Measurements from ENCODE around the gene NRP2.

Gene NRP2

DNA sequence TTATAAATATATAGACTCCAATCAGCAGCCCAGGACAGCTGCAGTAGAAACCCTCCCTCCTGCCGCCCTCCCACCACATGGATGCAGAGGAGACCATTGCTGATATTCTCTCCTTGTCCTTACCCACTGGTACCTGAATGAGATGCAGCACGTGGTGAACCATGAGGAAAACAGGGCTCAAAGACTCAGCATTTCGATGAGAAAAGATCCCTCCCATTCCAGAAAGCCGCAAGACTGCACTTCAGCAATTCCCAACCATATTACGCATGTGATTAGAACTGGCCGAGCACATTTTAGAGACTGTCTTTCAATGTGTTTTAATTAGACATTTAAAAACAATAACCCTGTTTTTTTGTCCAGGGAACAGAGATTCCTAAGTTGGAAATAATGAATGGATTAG is 125.5 kb downstream of the NRP2 start:
- DNase-seq (ENCODE audit: low spot score): no peak

DNA sequence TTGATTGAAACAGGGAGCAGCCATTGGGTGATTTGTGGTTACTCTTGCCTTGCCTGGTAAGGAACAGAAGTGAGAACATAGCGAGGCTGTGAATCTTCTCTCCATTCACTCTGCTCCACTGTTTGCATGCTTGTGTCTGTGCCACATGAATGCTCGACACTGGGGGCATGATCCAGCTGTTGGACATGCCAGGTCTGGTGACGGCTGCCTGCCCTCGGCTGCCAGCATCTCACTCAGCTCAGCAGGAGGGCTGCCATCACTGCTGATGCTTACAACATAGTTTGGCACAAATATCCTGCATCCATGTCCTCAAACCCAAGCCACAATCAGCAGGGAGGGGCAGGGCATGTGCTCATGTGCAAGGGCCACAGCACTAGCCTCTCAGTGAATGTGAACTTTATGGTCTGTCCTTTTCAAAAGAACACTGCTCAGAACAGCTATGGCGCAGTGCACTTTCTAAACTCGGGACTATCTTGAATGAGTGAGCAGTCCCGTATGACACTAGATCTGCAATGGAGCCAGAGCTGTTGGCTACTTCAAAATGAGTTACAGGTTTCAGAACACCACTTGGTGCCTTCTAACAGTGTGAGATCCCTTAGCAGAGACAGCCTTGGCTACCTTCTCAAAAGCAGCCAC is 126.3 kb downstream of the NRP2 start:
- no peak for DNase-seq (ENCODE audit: low spot score)

DNA sequence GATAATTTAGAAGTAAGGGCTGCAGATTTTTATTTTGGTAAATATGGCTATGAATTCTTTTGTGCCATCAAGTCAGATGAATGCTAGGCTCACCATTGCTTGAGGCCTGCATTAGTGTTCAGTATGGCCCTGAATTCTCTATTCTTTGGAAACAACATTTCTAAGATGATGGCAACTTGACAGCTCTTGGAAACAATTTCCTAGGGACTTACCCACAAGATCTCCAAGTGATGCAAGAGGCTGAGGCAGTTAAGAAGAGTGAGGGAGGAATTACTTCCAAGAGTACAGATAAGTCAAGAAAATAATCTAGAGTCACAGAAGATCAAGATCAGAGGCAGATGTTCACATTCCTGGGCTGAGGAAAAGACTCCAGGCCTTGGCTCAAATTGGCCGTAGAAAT is 129.1 kb downstream of the NRP2 start:
- DNase-seq (ENCODE audit: low spot score): no peak

DNA sequence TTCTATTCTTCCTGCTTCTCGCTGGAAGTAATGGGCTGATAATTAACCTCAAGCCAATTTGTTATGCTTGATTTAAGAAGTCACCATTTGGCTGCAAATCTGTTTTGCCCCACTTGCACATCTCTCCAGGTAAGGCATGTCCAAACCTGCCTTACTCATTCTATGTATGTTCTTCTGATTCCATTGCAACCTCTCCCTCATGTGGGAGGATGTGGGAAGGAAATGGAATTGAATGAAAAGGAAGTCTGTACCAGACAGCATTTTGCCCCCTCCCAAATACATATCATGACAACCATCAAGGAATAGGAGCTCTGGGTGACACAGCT is 131.7 kb downstream of the NRP2 start:
- no peak for DNase-seq (ENCODE audit: low spot score)

DNA sequence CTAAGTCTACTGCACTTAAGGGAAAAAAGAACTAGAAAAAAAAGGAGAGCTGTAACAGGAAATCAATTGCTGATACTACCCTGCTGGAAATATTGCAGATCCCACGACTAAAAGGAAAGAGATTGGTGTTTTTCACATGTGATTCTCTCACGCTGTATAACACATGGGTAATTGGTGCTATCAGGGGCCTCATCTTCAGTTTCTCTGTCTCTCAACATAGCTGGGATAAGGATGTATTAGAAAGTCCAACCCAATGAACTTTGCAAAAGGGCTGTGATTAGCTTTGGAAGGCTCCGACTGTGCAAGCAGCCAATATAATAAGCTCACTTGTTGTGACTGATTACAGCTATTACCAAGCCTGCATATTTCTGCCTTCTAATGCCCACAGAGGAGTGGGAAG is 133.4 kb downstream of the NRP2 start:
- no peak for DNase-seq (ENCODE audit: low spot score)

DNA sequence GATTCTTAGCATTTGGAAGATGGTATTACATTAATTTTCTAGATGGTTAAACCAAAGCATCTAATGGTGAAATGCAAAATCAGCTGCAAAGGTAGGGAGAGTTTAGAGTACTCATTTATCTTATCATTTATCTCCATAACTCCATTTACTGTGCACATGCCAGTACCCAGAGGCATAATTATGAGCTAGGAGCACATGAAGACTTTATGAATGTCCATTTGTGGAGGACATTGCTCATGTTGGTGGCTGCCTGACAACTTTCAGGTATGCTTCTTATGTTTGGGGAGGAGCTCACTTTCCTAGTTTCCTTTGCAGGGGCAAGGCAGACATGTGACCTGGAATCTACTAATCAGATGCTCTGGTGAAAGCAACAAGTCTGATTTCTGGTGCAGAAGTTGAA is 134.0 kb downstream of the NRP2 start:
- DNase-seq (ENCODE audit: low spot score): no peak

DNA sequence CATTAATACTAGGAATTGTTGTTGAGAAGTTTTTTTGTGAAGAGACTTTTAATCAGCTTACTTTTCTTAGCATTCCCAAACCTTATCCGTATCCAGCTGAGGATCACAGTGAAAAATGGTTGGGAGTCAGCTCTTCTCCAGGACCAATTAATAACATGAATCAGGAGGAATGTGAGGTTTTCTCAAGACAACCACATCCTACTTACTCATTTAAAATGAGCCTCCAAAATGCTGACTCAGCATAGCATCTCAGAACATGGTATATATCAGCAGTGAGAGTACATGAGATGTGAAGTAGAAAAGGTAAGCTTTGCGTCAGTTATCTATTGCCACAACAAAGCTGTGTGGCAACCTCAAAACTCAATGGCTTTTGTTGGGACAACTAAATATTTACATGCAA is 140.3 kb downstream of the NRP2 start:
- DNase-seq (ENCODE audit: low spot score): no peak

DNA sequence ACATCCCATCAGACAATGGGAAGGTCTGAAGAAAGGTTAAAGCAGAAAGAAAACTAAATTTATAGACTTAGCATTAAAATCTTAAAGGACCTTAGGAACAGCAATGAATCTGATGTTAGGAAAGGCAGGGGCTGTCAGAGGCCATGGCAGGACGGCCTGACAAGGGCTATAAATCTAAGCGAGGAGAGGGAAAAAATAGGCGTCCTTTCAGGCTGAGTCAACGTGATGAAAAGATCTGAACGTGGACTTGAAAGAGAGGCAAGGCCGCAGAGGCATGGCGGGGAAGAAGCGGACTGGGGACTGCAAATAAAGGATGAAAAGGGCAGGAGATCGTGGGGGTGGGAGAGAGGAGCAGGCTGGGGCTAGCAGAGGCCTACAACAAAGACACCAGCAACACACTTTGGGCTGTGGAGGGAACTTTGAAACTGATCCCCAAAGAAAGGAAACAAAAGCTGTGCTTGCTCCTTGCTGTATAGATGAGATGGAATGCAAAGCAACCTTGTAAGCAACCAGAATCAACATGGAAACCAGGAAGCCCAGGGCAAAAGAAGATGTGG is 145.6 kb downstream of the NRP2 start:
- no peak for DNase-seq (ENCODE audit: low spot score)

DNA sequence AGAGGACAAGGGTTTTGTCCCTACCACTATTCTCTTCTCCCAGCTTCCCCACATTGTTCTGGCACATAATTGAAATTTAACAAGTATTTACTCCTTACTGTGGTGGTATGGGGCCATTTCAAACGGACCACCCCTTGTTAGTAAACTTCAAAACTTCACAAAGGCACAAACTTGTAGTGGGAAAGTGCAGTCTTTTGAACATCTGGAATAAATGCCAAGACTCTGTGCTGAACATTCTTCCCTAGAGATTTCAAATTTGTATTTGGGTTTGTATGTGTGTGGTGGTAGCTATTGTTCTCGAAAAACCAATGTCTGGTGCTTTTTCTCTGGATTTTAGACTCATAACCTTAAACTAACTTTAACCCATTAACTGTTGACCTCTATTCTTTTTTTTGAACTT is 151.6 kb downstream of the NRP2 start:
- DNase-seq (ENCODE audit: low spot score): no peak

DNA sequence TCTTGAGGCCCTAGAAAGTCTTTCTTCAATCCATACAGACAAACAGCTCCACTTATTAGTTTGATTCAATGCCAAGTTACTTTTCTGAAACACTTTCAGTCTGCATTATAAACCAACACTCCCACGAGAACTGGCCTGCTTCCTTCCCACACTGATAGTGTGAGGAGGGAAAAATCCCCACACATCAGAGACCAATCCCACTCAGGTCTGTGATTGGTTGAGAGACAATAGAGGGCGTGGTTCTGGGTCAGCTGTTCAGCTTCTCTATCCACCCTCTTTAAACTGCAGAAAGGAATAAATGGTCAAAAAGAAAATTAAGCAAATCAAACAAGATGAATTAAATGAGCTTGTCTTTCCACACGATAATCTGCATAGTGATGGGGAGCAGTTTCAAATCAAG is 152.5 kb downstream of the NRP2 start:
- DNase-seq (ENCODE audit: low spot score): no peak

DNA sequence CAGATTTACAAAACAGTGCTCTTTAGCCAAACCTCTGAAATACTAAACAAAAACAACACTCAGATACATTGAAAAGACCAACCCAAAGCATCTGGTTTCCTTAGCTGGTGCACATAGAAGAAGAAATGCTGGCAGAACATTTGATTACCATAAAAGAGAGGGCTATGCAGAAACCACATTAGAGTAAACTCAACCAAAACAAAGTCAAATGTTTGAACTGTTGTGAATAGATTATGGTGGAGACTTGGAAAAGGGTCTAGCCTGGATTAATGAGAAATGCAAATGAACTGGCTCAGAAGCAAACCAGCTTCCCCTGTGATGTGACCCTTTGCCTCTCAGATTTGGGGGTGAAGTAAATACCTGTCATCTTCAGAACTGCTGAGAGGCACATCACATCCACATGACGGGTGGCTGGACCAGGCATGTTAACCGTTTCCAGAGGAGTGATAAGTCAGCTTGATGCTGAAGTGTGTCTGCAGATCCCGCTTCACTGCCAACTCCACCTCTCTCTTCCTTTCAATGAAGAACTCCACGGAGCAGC is 153.0 kb downstream of the NRP2 start:
- peak; percentile 2 for DNase-seq (ENCODE audit: low spot score)

DNA sequence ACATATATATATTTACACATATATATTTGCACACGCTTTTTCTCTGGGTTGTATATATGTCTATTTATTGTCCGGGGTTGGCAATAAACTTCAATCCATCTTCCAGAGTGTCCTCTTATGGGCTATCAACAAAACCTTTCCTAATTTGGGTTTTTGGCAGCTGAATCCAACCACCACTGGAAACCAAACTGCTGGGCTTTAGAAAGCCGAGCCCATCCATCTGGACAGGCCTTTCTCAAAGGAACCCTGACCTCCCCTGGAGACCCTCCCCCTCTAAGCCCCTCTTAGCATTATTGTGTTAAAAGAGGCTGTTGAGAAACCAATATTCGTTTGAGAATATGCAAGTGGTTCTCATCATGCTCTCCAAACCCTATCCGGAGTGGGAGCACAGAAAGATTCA is 153.6 kb downstream of the NRP2 start:
- DNase-seq (ENCODE audit: low spot score): no peak

DNA sequence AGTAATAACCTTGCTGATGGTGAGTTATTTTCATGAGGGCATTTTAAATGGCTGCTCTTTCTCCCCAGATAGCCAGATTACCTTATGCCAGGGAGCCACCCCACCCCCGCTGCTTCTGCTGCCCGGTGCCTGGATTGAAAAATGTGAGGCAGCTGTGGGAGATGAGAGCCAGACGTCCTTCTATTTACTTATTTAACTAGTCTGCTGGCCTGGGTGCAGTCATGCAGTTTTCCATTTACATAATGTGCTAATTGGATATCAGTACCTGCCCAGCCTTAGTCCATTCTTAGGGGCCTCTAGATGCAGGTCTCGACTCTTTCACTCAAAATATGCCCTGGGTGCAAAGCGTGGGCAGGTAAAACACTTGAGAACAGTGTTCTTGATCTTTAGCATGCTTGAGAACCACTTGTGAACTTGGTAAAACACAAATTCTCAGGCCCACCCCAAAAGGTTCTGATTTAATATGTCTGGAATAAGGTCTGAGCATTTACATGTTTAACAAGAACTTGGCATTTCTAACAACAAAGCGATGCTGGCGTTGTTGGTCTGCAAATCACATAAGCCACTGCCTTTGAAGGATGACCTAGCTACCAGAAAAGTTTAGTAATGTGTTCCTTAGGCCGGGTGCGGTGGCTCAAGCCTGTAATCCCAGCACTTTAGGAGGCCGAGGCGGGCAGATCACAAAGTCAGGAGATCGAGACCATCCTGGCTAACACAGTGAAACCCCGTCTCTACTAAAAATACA is 154.3 kb downstream of the NRP2 start:
- no peak for DNase-seq (ENCODE audit: low spot score)

DNA sequence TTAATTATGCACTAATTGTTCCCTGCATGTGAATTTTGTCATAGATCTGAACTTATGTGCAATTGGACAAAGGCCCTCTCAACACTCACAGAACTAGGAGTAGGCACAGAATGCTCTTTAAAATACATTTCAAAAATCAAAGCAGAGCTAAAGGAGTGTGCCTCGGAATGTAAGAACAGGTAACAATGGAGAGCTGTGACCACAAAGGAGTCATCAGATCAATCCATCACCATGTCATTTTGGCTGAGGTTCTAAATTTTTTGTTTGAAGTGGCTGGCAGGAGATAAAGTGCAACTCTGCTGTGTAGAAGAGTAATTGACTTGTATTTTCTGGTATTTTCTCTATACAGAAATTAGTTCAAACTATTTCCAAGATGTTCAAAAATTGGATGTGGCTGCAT is 155.4 kb downstream of the NRP2 start:
- no peak for DNase-seq (ENCODE audit: low spot score)

DNA sequence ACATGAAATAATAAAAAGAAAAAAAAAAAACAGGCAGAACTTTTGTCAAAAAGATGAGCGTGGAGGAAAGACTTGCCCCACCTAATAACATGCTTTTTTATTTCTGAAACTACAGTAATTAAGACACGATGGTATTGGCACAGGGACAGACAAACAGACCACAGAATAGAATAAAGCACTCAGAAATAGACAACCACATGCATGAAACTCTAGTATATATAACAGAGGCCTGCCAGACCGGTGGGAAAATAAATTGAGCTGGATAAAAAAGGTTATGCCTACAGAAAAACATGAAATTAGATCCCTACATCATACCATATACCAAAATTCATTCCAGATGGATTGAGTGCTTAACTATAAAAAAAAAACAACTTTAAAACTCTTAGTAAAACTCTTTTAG is 163.1 kb downstream of the NRP2 start:
- no peak for DNase-seq (ENCODE audit: low spot score)
